ENCODE measurements around the gene SLC39A13.
A peak's percentile ranks its signal among the peaks of the same experiment; 100 is the strongest.

SLC39A13 gene

DNA sequence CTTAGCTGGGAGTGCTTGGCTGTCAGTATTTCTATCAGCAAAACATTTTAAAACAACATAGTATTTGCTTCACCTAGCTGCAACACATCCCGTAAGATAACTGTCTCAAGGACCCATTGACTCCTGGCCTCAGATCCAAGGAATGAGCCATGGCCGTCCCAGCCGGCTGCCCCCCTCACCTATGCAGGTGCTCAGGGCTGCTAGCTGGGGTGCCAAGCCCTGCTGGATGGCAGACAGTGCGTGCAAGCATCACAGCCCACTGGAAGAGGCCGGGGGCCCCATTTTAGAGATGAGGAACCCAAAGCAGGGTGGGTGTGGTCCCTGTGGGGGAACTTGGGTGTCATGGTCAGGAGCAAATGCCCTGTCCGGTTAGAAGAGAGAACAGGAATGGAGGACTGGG is 9.3 kb downstream of the SLC39A13 start:
- TF ChIP-seq, protein P1, sequence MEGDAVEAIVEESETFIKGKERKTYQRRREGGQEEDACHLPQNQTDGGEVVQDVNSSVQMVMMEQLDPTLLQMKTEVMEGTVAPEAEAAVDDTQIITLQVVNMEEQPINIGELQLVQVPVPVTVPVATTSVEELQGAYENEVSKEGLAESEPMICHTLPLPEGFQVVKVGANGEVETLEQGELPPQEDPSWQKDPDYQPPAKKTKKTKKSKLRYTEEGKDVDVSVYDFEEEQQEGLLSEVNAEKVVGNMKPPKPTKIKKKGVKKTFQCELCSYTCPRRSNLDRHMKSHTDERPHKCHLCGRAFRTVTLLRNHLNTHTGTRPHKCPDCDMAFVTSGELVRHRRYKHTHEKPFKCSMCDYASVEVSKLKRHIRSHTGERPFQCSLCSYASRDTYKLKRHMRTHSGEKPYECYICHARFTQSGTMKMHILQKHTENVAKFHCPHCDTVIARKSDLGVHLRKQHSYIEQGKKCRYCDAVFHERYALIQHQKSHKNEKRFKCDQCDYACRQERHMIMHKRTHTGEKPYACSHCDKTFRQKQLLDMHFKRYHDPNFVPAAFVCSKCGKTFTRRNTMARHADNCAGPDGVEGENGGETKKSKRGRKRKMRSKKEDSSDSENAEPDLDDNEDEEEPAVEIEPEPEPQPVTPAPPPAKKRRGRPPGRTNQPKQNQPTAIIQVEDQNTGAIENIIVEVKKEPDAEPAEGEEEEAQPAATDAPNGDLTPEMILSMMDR (IDR thresholded peaks at IDR 0.05; ENCODE audit: extremely low read depth, missing control alignments), result no peak
- DNase-seq (ENCODE audit: low spot score), result no peak

DNA sequence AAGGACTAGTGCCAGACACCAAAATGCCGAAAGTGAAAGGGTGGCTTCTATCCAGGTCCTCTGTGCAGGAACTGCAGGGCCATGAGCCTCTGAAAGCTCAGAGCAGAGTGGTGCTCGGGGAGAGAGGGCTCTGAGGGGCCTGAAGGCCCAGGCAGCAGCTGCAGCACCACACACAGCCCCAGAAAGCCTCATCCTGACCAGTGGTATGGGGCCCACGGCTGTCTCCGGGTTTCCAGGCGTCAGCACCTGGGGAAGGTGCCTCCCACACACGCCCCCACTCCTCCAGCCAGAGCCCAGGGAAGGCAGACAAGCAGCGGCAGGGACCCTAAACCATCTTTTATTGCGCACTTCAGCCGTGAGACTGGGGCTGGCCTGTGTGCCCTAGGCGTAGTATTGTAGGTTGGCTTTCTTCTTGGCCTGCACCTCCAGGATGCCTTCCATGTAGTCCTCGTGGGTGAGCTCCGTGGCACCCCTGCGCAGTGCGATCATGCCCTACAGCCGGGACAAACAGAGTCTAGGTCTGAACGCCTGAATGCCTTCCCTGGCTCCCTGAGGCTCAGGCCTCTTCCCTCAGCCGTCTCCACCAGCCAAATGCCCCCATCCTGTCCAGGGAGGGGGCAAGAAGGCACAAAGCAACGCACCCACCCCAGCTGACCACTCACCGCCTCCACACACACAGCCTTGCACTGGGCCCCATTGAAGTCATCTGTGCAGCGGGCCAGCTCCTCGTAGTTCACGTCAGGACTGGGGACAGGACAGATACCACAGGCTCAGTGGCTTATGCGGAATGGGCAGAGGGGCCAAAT is 10.3 kb downstream of the SLC39A13 start:
- TF ChIP-seq, protein P1 (IDR thresholded peaks at IDR 0.05; ENCODE audit: extremely low read depth, missing control alignments), result no peak
- DNase-seq (ENCODE audit: low spot score), result no peak

DNA sequence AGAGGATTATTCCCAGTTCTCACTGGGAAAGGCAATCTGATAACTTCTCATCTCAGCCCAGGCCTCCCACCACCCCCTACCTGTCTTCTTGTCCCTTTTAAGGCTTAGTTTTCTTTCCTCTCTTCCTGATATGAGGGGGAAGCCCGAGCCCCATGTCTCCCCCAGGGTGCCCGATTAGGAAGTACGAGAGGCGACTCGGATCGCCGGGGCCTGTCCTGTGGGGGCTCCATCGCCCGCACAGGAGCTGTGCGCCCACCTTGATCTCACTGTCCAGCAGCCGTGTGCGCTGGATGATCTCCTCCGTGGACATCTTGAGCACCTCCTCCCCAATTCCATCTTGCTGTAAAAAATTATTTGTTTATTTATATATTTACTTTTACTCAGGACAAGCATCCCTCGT is 17.2 kb downstream of the SLC39A13 start:
- no peak for DNase-seq (ENCODE audit: low spot score)
- TF ChIP-seq, protein P1 (IDR thresholded peaks at IDR 0.05; ENCODE audit: extremely low read depth, missing control alignments), result no peak

DNA sequence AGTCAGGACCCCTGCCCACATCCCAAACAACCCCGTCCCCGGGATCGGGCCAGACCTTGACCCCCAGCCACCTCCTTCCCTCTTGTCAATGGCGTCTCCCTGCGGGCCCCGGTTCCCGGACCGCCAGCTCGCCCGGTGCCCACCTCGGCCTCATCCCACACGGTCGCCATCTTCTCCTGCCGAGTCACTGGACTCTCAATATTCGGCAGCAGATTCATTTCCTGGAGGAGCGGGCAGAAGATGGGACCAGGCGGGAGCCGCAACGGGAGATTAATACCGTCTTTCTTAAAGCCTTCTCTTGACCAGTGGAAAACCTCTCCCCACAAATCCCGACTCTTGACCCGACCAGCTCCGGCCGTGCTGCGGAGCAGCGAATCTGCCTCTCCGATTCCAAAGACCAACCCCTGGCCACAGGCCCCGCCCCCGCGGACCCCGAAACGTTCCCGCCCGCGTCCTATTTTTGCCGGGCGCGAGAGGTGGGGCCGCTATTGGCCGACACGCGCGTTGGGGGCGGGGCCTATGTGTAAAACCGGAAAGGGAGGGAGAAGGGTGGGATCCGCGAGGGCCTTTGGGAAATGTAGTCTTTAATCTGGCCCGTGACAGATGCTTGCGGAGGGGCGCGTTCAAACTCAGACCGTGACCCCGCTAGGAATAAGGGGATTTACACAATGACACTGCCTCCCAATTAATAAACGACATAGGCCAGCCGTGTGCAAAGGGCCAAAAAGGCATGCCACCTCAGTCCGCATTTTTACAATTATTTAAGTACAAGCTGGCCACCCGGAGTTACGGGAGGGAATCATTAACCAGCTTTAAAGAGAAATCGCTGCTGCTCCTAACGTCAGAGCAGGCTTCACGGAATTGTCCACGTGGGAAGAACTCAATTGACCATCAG is 17.9 kb downstream of the SLC39A13 start, which contains the start of gene PSMC3:
Gene PSMC3 (minus strand): TSS at position 378 of the 895 bp plus-strand sequence. CDS start 160 bp downstream, at position 218.
- peak; percentile 95 for DNase-seq (ENCODE audit: low spot score)
- TF ChIP-seq, protein P1 (IDR thresholded peaks at IDR 0.05; ENCODE audit: extremely low read depth, missing control alignments), result no peak

DNA sequence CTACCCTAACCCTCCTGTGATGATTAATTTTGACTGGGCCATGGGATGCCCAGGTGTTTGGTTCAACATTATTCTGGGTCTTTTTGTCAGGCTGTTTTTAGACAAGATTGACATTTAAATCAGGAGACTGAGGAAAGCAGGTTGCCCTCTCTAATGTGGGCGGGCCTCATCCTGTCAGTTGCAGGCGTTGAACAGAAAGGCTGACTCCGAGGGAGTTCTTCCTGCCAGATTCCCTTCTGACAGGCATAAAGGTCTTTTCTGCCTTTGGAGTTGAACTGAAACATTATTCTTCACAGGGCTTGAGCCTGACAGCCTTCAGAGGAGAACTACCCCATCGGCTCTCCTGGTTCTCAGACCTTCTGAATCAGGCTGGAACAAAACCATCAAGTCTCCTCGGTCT is 22.1 kb downstream of the SLC39A13 start:
- TF ChIP-seq, protein P1 (IDR thresholded peaks at IDR 0.05; ENCODE audit: extremely low read depth, missing control alignments), result no peak
- no peak for DNase-seq (ENCODE audit: low spot score)

DNA sequence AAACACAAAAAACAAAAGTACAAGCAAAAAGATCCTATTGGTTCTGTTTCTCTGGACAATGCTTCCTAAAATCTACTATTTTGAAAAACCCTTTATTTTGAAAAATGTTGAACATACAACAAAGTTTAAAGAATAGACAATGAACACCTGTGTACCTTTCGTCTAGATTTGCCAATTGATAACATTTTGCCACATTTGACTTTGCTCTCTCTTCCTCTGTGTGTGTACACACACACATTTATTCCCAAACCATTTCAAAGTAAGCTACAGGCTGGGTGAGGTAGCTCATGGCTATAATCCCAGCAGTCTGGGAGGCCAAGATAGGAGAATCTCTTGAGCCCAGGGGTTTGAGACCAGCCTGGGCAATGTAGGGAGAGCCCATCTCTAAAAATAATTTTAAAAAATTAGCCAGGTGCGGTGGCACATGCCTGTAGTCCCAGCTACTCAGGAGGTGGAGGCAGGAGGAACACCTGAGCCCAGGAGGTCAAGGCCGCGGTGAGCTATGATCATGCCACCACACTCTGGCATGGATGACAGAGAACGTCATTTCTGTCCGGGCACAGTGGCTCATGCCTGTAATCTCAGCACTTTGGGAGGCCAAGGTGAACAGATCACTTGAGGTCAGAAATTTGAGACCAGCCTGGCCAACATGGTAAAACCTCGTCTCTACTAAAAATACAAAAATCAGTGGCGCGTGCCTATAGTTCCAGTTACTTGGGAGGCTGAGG is 23.1 kb downstream of the SLC39A13 start:
- TF ChIP-seq, protein P1 (IDR thresholded peaks at IDR 0.05; ENCODE audit: extremely low read depth, missing control alignments), result no peak
- DNase-seq (ENCODE audit: low spot score), result no peak
